Peyer's patch (tissue), 4 donors: ENCODE measurements around the gene GABRQ.

Experiments
- CTCF ChIP-seq, 6 experiments: fragments of 450-650 bp in 4 of 6; fragments of 200-600 bp in 2 of 6; sonication (generic) in 1 of 6; IDR thresholded peaks; one replicate each; pipeline ENCODE4 v1.5.1; 2017 to 2019; ENCODE audit warnings: antibody characterized with exemption in 6 of 6, mild to moderate bottlenecking in 3 of 6, moderate library complexity in 1 of 6
- POLR2A ChIP-seq, 2 donors: fragments of 450-650 bp; IDR thresholded peaks; one replicate each; pipeline ENCODE4 v1.5.1; 2017; ENCODE audit warnings: antibody characterized with exemption in 2 of 2, mild to moderate bottlenecking in 2 of 2, moderate library complexity in 2 of 2

GRCh38 chrX:152588206-152588605 lies 49.5 kb upstream of the GABRQ start:
- TF ChIP-seq CTCF (IDR thresholded peaks at IDR 0.05): no peak
- no peak for TF ChIP-seq POLR2A (IDR thresholded peaks at IDR 0.05)
